ENCODE results near the gene RAC3. TPM values are rescaled to one million over a fixed set of nuclear protein-coding genes. Genes with fewer than 3 reads are reported as not detected.

Gene RAC3
- total and polyA plus RNA-seq, 2 of the 8 experiments (the other 6 are each of a cell fraction or from before 2014, with no cell fraction given) = 177 to 299 TPM

- TF ChIP-seq GTF2F1 (IDR thresholded peaks at IDR 0.05; ENCODE audit: borderline replicate concordance, low read depth, low read length) (no peak), CTBP2 (IDR thresholded peaks at IDR 0.05; ENCODE audit: borderline replicate concordance, insufficient read depth, insufficient read length, low read length) (no peak), GABPA (IDR thresholded peaks at IDR 0.05; ENCODE audit: borderline replicate concordance, insufficient read depth, low read length) (peak; percentile 84), POU5F1 (IDR thresholded peaks at IDR 0.05; ENCODE audit: low read depth, low read length) (no peak), NRF1 (IDR thresholded peaks at IDR 0.05; ENCODE audit: low read depth, low read length) (no peak), FOSL1 (IDR thresholded peaks at IDR 0.05; ENCODE audit: insufficient read depth, low read depth, low read length) (no peak), TAF1 (IDR thresholded peaks at IDR 0.05; ENCODE audit: low read depth, low read length) (no peak), KDM4A (IDR thresholded peaks at IDR 0.05; ENCODE audit: low read depth, low read length, severe bottlenecking) (peak; percentile 52), EZH2 (IDR thresholded peaks at IDR 0.05; ENCODE audit: low read depth, low read length, severe bottlenecking) (peak; percentile 23), CREB1 (IDR thresholded peaks at IDR 0.05) (peak; percentile 58), CHD1 (IDR thresholded peaks at IDR 0.05; ENCODE audit: low read depth, low read length) (no peak), RAD21 (IDR thresholded peaks at IDR 0.05 in 1 of 2, conservative IDR thresholded peaks at IDR 0.05 in 1 of 2; ENCODE audit: low read depth in 2 of 2, low read length in 2 of 2) (peak; percentile 97), PHF8 (conservative IDR thresholded peaks at IDR 0.05; ENCODE audit: low read depth, low read length) (no peak), YY1 (IDR thresholded peaks at IDR 0.05; ENCODE audit: low read depth, low read length) (no peak), JUN (IDR thresholded peaks at IDR 0.05; ENCODE audit: low read depth, low read length) (no peak), TEAD4 (IDR thresholded peaks at IDR 0.05; ENCODE audit: low read depth, low read length) (no peak), TBP (IDR thresholded peaks at IDR 0.05; ENCODE audit: low read depth, low read length) (no peak), HDAC2 (IDR thresholded peaks at IDR 0.05; ENCODE audit: borderline replicate concordance in 1 of 2, low read depth in 2 of 2, low read length in 2 of 2) (peak in 1 of 2 experiments; percentile 10; a peak in 2 of 4 replicates), ASH2L (IDR thresholded peaks at IDR 0.05; ENCODE audit: low read length) (no peak), RNF2 (IDR thresholded peaks at IDR 0.05; ENCODE audit: borderline replicate concordance, low read depth, low read length, missing control alignments, poor library complexity, severe bottlenecking) (no peak)
- TF ChIP-seq, protein P1, sequence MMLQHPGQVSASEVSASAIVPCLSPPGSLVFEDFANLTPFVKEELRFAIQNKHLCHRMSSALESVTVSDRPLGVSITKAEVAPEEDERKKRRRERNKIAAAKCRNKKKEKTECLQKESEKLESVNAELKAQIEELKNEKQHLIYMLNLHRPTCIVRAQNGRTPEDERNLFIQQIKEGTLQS (IDR thresholded peaks at IDR 0.05; ENCODE audit: insufficient read depth, low read depth, low read length) = no peak
Observed at GRCh38 chr17:82030470-82031302, 792 bp upstream of the RAC3 start (continued).

Measured in H1 (cell line).